Naive thymus-derived CD4-positive, alpha-beta T cell (primary cell): ENCODE measurements around the gene WNK4. TPM values are rescaled to one million over a fixed set of nuclear protein-coding genes. Genes with fewer than 3 reads are reported as not detected.
A peak's percentile ranks its signal among the peaks of the same experiment; 100 is the strongest.

Experiments
- ATAC-seq: fragments of 150-1000 bp; cut with Tn5 transposase; 2 replicates; pipeline ENCODE4 v1.10.0; 2021; ENCODE audit warnings: mild to moderate bottlenecking, moderate library complexity
- CTCF ChIA-PET: fragments of 350-600 bp; sonication (Branson Sonifier 250); formaldehyde crosslinking; loops from one replicate; lab custom pipeline; 2021; ENCODE audit warnings: antibody characterized with exemption; lab: Charles Lee
- POLR2A ChIA-PET: fragments of 350-600 bp; sonication (Branson Sonifier 250); formaldehyde crosslinking; loops from one replicate; lab custom pipeline; 2021; ENCODE audit warnings: antibody characterized with exemption, inconsistent platforms; lab: Charles Lee
- DNase-seq, 9 donors: peaks; one replicate each; pipeline versions ENCODE4 v3.0.0 to v3.0.0-alpha.2; 2020 to 2022; ENCODE audit warnings: mixed read lengths in 1 of 9
- H3K27ac ChIP-seq: one replicate; pipeline ENCODE4 v1.7.0; 2013; ENCODE audit warnings: mild to moderate bottlenecking, low read depth, low read length, moderate library complexity
- H3K27me3 ChIP-seq, 2 donors: one replicate each; pipeline ENCODE4 v1.7.0; 2013; ENCODE audit warnings: low read length in 2 of 2, mild to moderate bottlenecking in 2 of 2, moderate library complexity in 2 of 2; ENCODE audit not compliant: control insufficient read depth in 2 of 2, insufficient read depth in 2 of 2
- H3K36me3 ChIP-seq, 3 experiments: 1 replicate in 2 of 3; 2 replicates in 1 of 3; pipeline ENCODE4 v1.7.0; 2013; ENCODE audit warnings: low read length in 3 of 3, mild to moderate bottlenecking in 3 of 3, moderate library complexity in 1 of 3; ENCODE audit not compliant: insufficient read depth in 3 of 3, control insufficient read depth in 2 of 3
- H3K4me1 ChIP-seq, 2 donors: one replicate each; pipeline ENCODE4 v1.7.0; 2013; ENCODE audit warnings: low read length in 2 of 2, mild to moderate bottlenecking in 2 of 2, moderate library complexity in 1 of 2; ENCODE audit not compliant: control insufficient read depth in 2 of 2, insufficient read depth in 2 of 2
- H3K4me3 ChIP-seq: 2 replicates; pipeline ENCODE4 v1.7.0; 2013; ENCODE audit warnings: mild to moderate bottlenecking, low read length
- H3K9me3 ChIP-seq, 3 experiments: 1 replicate in 2 of 3; 2 replicates in 1 of 3; pipeline ENCODE4 v1.7.0; 2013; ENCODE audit warnings: low read length in 3 of 3; ENCODE audit not compliant: control insufficient read depth in 2 of 3
- H3K27ac Mint-ChIP-seq, 9 donors: one replicate each; pipeline ENCODE4 v1.8.0; 2020 to 2022; ENCODE audit warnings: mixed read lengths in 9 of 9, mild to moderate bottlenecking in 8 of 9, moderate library complexity in 5 of 9, inconsistent platforms in 2 of 9
- H3K27me3 Mint-ChIP-seq, 5 donors: one replicate each; pipeline ENCODE4 v1.8.0; 2021 to 2022; ENCODE audit warnings: mixed read lengths in 5 of 5, mild to moderate bottlenecking in 1 of 5
- H3K36me3 Mint-ChIP-seq, 5 donors: one replicate each; pipeline ENCODE4 v1.8.0; 2020 to 2022; ENCODE audit warnings: mixed read lengths in 5 of 5, mild to moderate bottlenecking in 3 of 5, inconsistent platforms in 1 of 5
- H3K4me1 Mint-ChIP-seq, 7 donors: one replicate each; pipeline ENCODE4 v1.8.0; 2020 to 2022; ENCODE audit warnings: mixed read lengths in 7 of 7, mild to moderate bottlenecking in 3 of 7, inconsistent platforms in 1 of 7
- H3K4me3 Mint-ChIP-seq, 10 donors: one replicate each; pipeline ENCODE4 v1.8.0; 2020 to 2022; ENCODE audit warnings: mild to moderate bottlenecking in 10 of 10, mixed read lengths in 10 of 10, moderate library complexity in 6 of 10, inconsistent platforms in 2 of 10
- H3K9me3 Mint-ChIP-seq, 11 donors: one replicate each; pipeline ENCODE4 v1.8.0; 2020 to 2022; ENCODE audit warnings: mixed read lengths in 11 of 11, mild to moderate bottlenecking in 4 of 11, inconsistent platforms in 1 of 11, moderate library complexity in 1 of 11
- intact Hi-C, 2 donors: fragments of 100-400 bp; cut with micrococcal nuclease; formaldehyde crosslinking; loops; one replicate each; pipeline ENCODE4 v1.15.1; 2023
- microRNA-seq: library from miRNA; unstranded; fragments of <30 nt; microRNA quantifications from one replicate; pipeline ENCODE4 v1.2.0, GENCODE V29; 2022; ENCODE audit warnings: borderline microRNAs expressed
- polyA plus RNA-seq, 2 donors: library from polyadenylated mRNA; unstranded; fragments of 300-500 nt; fragmentation: Illumina TruSeq; gene quantifications; one replicate each; pipeline ENCODE4 v1.2.3, GENCODE V29; 2021
- total RNA-seq, 6 experiments: library from RNA in 5 of 6; stranded (reverse) in 5 of 6; gene quantifications; 1 replicate in 5 of 6; 2 replicates in 1 of 6; pipeline ENCODE4 v1.2.3 and lab custom pipeline; 2021 to 2026

WNK4 gene
- total and polyA plus RNA-seq, 7 experiments from 2014 or later = 0.10 to 0.51 (median 0.24) TPM; not detected in 2

GRCh38 chr17:42844761-42845555, 64.5 kb downstream of the WNK4 start:
- ATAC-seq (no peak), DNase-seq (no peak)
- H3K4me1 ChIP-seq = no peaks in the 10 kb centered on the region
- peaks cover 0 to 25% (median 9%) of the 10 kb centered on the region in 5 donors for H3K36me3 Mint-ChIP-seq
- H3K27ac Mint-ChIP-seq = no peak overlapping the region
- H3K27ac ChIP-seq = no peak overlapping the region
- H3K9me3 Mint-ChIP-seq = peaks cover 0 to 2% (median 0%) of the 10 kb centered on the region in 11 donors
- ChIA-PET POLR2A (interaction anchor here (1.4 kb wide), 1 partner anchor 11 kb away, joined by 3 read pairs; no protein-coding TSS in a partner anchor), CTCF (interaction anchor here (1.0 to 1.4 kb wide), 3 partner anchors 11 to 494 kb away, joined by 3 to 4 read pairs (median 3); partner anchors contain the start of gene PSME3)
- H3K4me1 Mint-ChIP-seq = peaks cover 0 to 8% (median 0%) of the 10 kb centered on the region in 7 donors
- H3K27me3 Mint-ChIP-seq = no peaks in the 10 kb centered on the region
- H3K4me3 Mint-ChIP-seq = no peak overlapping the region
- peaks cover 18 to 58% (median 18%) of the 10 kb centered on the region in 3 experiments for H3K36me3 ChIP-seq
- no peaks in the 10 kb centered on the region for H3K9me3 ChIP-seq
- no peaks in the 10 kb centered on the region for H3K27me3 ChIP-seq
- intact Hi-C loops = no loop called here
- H3K4me3 ChIP-seq = no peak overlapping the region

- POLR2A ChIA-PET = interaction anchor here (1.4 kb wide), 1 partner anchor 11 kb away, joined by 3 read pairs; no protein-coding TSS in a partner anchor
- ATAC-seq = no peak
- DNase-seq = no peak
These were observed 65.1 kb downstream of the WNK4 start for GRCh38 chr17:42845556-42845917.

GRCh38 chr17:42845918-42846593, 65.6 kb downstream of the WNK4 start:
- Mint-ChIP-seq H3K27me3 (peaks cover 0 to 5% (median 0%) of the 10 kb centered on the region in 5 donors), H3K4me1 (peaks cover 0 to 10% (median 0%) of the 10 kb centered on the region in 7 donors), H3K4me3 (peak overlapping the region in 1 of 10 donors; percentile 33), H3K27ac (peak overlapping the region in 4 of 9 donors; percentile 8 to 65 (median 46)), H3K36me3 (peaks cover 0 to 25% (median 9%) of the 10 kb centered on the region in 5 donors), H3K9me3 (peaks cover 0 to 2% (median 0%) of the 10 kb centered on the region in 11 donors)
- CTCF ChIA-PET = no interaction called here
- POLR2A ChIA-PET = interaction anchor here (0.6 to 1.4 kb wide), 2 partner anchors 12 to 862 kb away, joined by 3 read pairs; no protein-coding TSS in a partner anchor
- intact Hi-C loops = no loop called here
- DNase-seq (peak in 1 of 9 donors; percentile 43), ATAC-seq (peak; percentile 43)
- H3K27ac ChIP-seq = no peak overlapping the region
- no peaks in the 10 kb centered on the region for H3K9me3 ChIP-seq
- no peaks in the 10 kb centered on the region for H3K27me3 ChIP-seq
- peaks cover 15 to 50% (median 17%) of the 10 kb centered on the region in 3 experiments for H3K36me3 ChIP-seq
- H3K4me3 ChIP-seq = no peak overlapping the region
- no peaks in the 10 kb centered on the region for H3K4me1 ChIP-seq

More at GRCh38 chr17:42845556-42845917, 65.1 kb downstream of the WNK4 start:
- Mint-ChIP-seq H3K36me3 (peaks cover 0 to 25% (median 9%) of the 10 kb centered on the region in 5 donors), H3K27me3 (peaks cover 0 to 4% (median 0%) of the 10 kb centered on the region in 5 donors), H3K27ac (peak overlapping the region in 2 of 9 donors; percentile 28 to 65), H3K4me1 (peaks cover 0 to 8% (median 0%) of the 10 kb centered on the region in 7 donors), H3K4me3 (no peak overlapping the region), H3K9me3 (peaks cover 0 to 2% (median 0%) of the 10 kb centered on the region in 11 donors)
- CTCF ChIA-PET = interaction anchor here (1.4 kb wide), 1 partner anchor 494 kb away, joined by 3 read pairs; no protein-coding TSS in a partner anchor
- Histone ChIP-seq H3K36me3 (peaks cover 15 to 54% (median 18%) of the 10 kb centered on the region in 3 experiments), H3K27me3 (no peaks in the 10 kb centered on the region), H3K4me1 (no peaks in the 10 kb centered on the region), H3K9me3 (no peaks in the 10 kb centered on the region), H3K27ac (no peak overlapping the region), H3K4me3 (no peak overlapping the region)
- intact Hi-C loops = no loop called here

Small RNA genes within 50 kb of the gene (microRNA-seq; reads per million reads assigned to microRNA genes)
- not detected for gene MIR6781

Other genes with a start within 250 kb of the WNK4 start
- gene NAGLU, start 244.4 kb upstream of the WNK4 start, total RNA-seq = 10 to 100 TPM; 18.0 to 27.1 (median 22.3) TPM
- gene NAGLU, start 244.4 kb upstream of the WNK4 start, polyA plus RNA-seq = 10 to 100 TPM in 1 of 2 donors, 1 to 10 TPM in 1; 6.6 to 17.6 TPM
- 1 to 10 TPM; 1.2 to 2.2 (median 1.9) TPM for gene HSD17B1, start 227.7 kb upstream of the WNK4 start, total RNA-seq
- gene HSD17B1, start 227.7 kb upstream of the WNK4 start, polyA plus RNA-seq = under 1 TPM; 0.39 to 0.59 TPM
- 10 to 100 TPM; 45.3 to 76.9 (median 64.5) TPM for gene COASY, start 218.5 kb upstream of the WNK4 start, total RNA-seq
- gene COASY, start 218.5 kb upstream of the WNK4 start, polyA plus RNA-seq = 10 to 100 TPM; 56.0 to 59.2 TPM
- 10 to 100 TPM; 35.3 to 73.9 (median 65.1) TPM for gene MLX, start 213.5 kb upstream of the WNK4 start, total RNA-seq
- 10 to 100 TPM; 28.1 to 46.8 TPM for gene MLX, start 213.5 kb upstream of the WNK4 start, polyA plus RNA-seq
- 10 to 100 TPM in 1 of 5 experiments, 1 to 10 TPM in 4; 2.7 to 14.0 (median 5.2) TPM for gene PSMC3IP, start 202.9 kb upstream of the WNK4 start, total RNA-seq
- 1 to 10 TPM; 1.3 to 1.6 TPM for gene PSMC3IP, start 202.9 kb upstream of the WNK4 start, polyA plus RNA-seq
- 100 to 1,000 TPM in 2 of 5 experiments, 10 to 100 TPM in 3; 53.3 to 132 (median 75.7) TPM for gene RETREG3, start 171.2 kb upstream of the WNK4 start, total RNA-seq
- gene RETREG3, start 171.2 kb upstream of the WNK4 start, polyA plus RNA-seq = 100 to 1,000 TPM; 131 to 136 TPM
- gene TUBG1, start 170.9 kb upstream of the WNK4 start, total RNA-seq = 10 to 100 TPM in 3 of 5 experiments, 1 to 10 TPM in 2; 7.8 to 54.4 (median 12.5) TPM
- gene TUBG1, start 170.9 kb upstream of the WNK4 start, polyA plus RNA-seq = 10 to 100 TPM in 1 of 2 donors, 1 to 10 TPM in 1; 4.8 to 12.5 TPM
- gene TUBG2, start 121.3 kb upstream of the WNK4 start, total RNA-seq = 10 to 100 TPM in 4 of 5 experiments, 1 to 10 TPM in 1; 9.0 to 20.3 (median 15.3) TPM
- 1 to 10 TPM; 4.9 to 8.7 TPM for gene TUBG2, start 121.3 kb upstream of the WNK4 start, polyA plus RNA-seq
- gene PLEKHH3, start 103.6 kb upstream of the WNK4 start, total RNA-seq = 1 to 10 TPM in 2 of 5 experiments, under 1 TPM in 1, not detected in 2; 0.89 to 1.6 (median 1.1) TPM
- gene PLEKHH3, start 103.6 kb upstream of the WNK4 start, polyA plus RNA-seq = not detected
- gene CCR10, start 98.8 kb upstream of the WNK4 start, total RNA-seq = 1 to 10 TPM in 2 of 5 experiments, under 1 TPM in 3; 0.56 to 1.7 (median 0.67) TPM
- gene CCR10, start 98.8 kb upstream of the WNK4 start, polyA plus RNA-seq = under 1 TPM; 0.22 to 0.44 TPM
- 1 to 10 TPM in 4 of 5 experiments, under 1 TPM in 1; 0.92 to 2.4 (median 2.1) TPM for gene CNTNAP1, start 98.1 kb upstream of the WNK4 start, total RNA-seq
- gene CNTNAP1, start 98.1 kb upstream of the WNK4 start, polyA plus RNA-seq = under 1 TPM; 0.04 to 0.86 TPM
- 100 to 1,000 TPM in 2 of 5 experiments, 10 to 100 TPM in 3; 50.9 to 212 (median 95.4) TPM for gene EZH1, start 35.6 kb upstream of the WNK4 start, total RNA-seq
- 10 to 100 TPM; 30.2 to 51.4 TPM for gene EZH1, start 35.6 kb upstream of the WNK4 start, polyA plus RNA-seq
- gene RAMP2, start 19.4 kb upstream of the WNK4 start, total RNA-seq = not detected
- not detected for gene RAMP2, start 19.4 kb upstream of the WNK4 start, polyA plus RNA-seq
- gene VPS25, start 7.2 kb upstream of the WNK4 start, total RNA-seq = 10 to 100 TPM; 24.3 to 60.6 (median 37.7) TPM
- gene VPS25, start 7.2 kb upstream of the WNK4 start, polyA plus RNA-seq = 10 to 100 TPM; 55.0 to 57.2 TPM
- gene COA3, start 18.1 kb downstream of the WNK4 start, total RNA-seq = 10 to 100 TPM in 4 of 5 experiments, 1 to 10 TPM in 1; 7.6 to 48.1 (median 27.6) TPM
- 100 to 1,000 TPM; 108 to 118 TPM for gene COA3, start 18.1 kb downstream of the WNK4 start, polyA plus RNA-seq
- not detected for gene CNTD1, start 18.3 kb downstream of the WNK4 start, total RNA-seq
- gene CNTD1, start 18.3 kb downstream of the WNK4 start, polyA plus RNA-seq = under 1 TPM; 0.24 to 0.32 TPM
- 100 to 1,000 TPM in 3 of 5 experiments, 10 to 100 TPM in 2; 84.7 to 130 (median 107) TPM for gene BECN1, start 43.7 kb downstream of the WNK4 start, total RNA-seq
- 100 to 1,000 TPM; 111 to 124 TPM for gene BECN1, start 43.7 kb downstream of the WNK4 start, polyA plus RNA-seq
- gene PSME3, start 52.8 kb downstream of the WNK4 start, total RNA-seq = 100 to 1,000 TPM in 1 of 5 experiments, 10 to 100 TPM in 4; 53.8 to 116 (median 65.9) TPM
- gene PSME3, start 52.8 kb downstream of the WNK4 start, polyA plus RNA-seq = 100 to 1,000 TPM; 109 to 116 TPM
- 1 to 10 TPM; 3.0 to 3.5 (median 3.2) TPM for gene AOC2, start 64.0 kb downstream of the WNK4 start, total RNA-seq
- not detected for gene AOC2, start 64.0 kb downstream of the WNK4 start, polyA plus RNA-seq
- 1 to 10 TPM in 4 of 5 experiments, under 1 TPM in 1; 0.98 to 2.0 (median 1.1) TPM for gene AOC3, start 70.6 kb downstream of the WNK4 start, total RNA-seq
- not detected for gene AOC3, start 70.6 kb downstream of the WNK4 start, polyA plus RNA-seq
- not detected for gene G6PC1, start 120.2 kb downstream of the WNK4 start, total RNA-seq
- gene G6PC1, start 120.2 kb downstream of the WNK4 start, polyA plus RNA-seq = not detected
- 10 to 100 TPM; 46.5 to 86.7 (median 56.6) TPM for gene AARSD1, start 183.8 kb downstream of the WNK4 start, total RNA-seq
- gene AARSD1, start 183.8 kb downstream of the WNK4 start, polyA plus RNA-seq = 10 to 100 TPM; 45.2 to 48.5 TPM
- under 1 TPM in 2 of 5 experiments, not detected in 3; 0.69 to 0.94 TPM for gene PTGES3L, start 199.5 kb downstream of the WNK4 start, total RNA-seq
- not detected for gene PTGES3L, start 199.5 kb downstream of the WNK4 start, polyA plus RNA-seq
- 10 to 100 TPM; 12.2 to 21.4 (median 19.4) TPM for gene RUNDC1, start 200.0 kb downstream of the WNK4 start, total RNA-seq
- gene RUNDC1, start 200.0 kb downstream of the WNK4 start, polyA plus RNA-seq = 10 to 100 TPM; 13.2 to 17.0 TPM
- gene RPL27, start 217.8 kb downstream of the WNK4 start, total RNA-seq = 1,000 to 10,000 TPM in 4 of 5 experiments, 100 to 1,000 TPM in 1; 951 to 1,861 (median 1,662) TPM
- 1,000 to 10,000 TPM; 2,130 to 2,713 TPM for gene RPL27, start 217.8 kb downstream of the WNK4 start, polyA plus RNA-seq
- 100 to 1,000 TPM in 1 of 5 experiments, 10 to 100 TPM in 4; 23.5 to 145 (median 32.1) TPM for gene IFI35, start 226.2 kb downstream of the WNK4 start, total RNA-seq
- gene IFI35, start 226.2 kb downstream of the WNK4 start, polyA plus RNA-seq = 10 to 100 TPM; 49.8 to 50.6 TPM
- gene VAT1, start 241.8 kb downstream of the WNK4 start, total RNA-seq = 10 to 100 TPM; 12.8 to 50.9 (median 34.9) TPM
- 10 to 100 TPM; 34.9 to 52.3 TPM for gene VAT1, start 241.8 kb downstream of the WNK4 start, polyA plus RNA-seq
- gene RND2, start 244.6 kb downstream of the WNK4 start, total RNA-seq = under 1 TPM in 4 of 5 experiments, not detected in 1; 0.08 to 0.74 (median 0.38) TPM
- under 1 TPM; 0.15 to 0.33 TPM for gene RND2, start 244.6 kb downstream of the WNK4 start, polyA plus RNA-seq